HepG2 (cell line): ENCODE data around the gene CBLB. TPM values are rescaled to one million over a fixed set of nuclear protein-coding genes. Genes with fewer than 3 reads are reported as not detected.

Experiments
- ATAC-seq: fragments of 200-7000 bp; cut with Tn5 transposase; 3 replicates; pipeline ENCODE4 v1.9.1; 2020; ENCODE audit warnings: mild to moderate bottlenecking, moderate library complexity
- BruUV-seq: library from RNA; stranded (reverse); fragments of 400-500 nt; replicated peaks from 2 replicates; lab custom pipeline; 2021; lab: Mats Ljungman, UMichigan
- CTCF ChIA-PET: fragments of 300-600 bp; formaldehyde crosslinking; extraction: SDS; loops from one replicate; lab custom pipeline; 2021; ENCODE audit warnings: low total read pairs, inconsistent platforms, low intra/inter-chr PET ratio; lab: Yijun Ruan, JAX
- POLR2A ChIA-PET: fragments of 350-600 bp; sonication (Branson Sonifier 250); formaldehyde crosslinking; loops from one replicate; lab custom pipeline; 2020; ENCODE audit warnings: antibody characterized with exemption, inconsistent platforms; lab: Yijun Ruan, JAX
- DNase-seq: peaks from one replicate; pipeline ENCODE4 v3.0.0-alpha.2; 2015; ENCODE audit warnings: low spot score
- FAIRE-seq: peaks from 3 replicates; lab custom pipeline; 2011; peaks lifted over from hg19 to GRCh38; lab: Jason Lieb, UNC
- H2AFZ ChIP-seq: one replicate; pipeline ENCODE4 v1.6.1; 2011; ENCODE audit warnings: low read length, inconsistent platforms
- H3K27ac ChIP-seq: fragments of 300-600 bp; 3 replicates; pipeline ENCODE4 v1.8.0; 2011; ENCODE audit warnings: mixed run types, mild to moderate bottlenecking, mixed read lengths, low read length, inconsistent platforms; ENCODE audit not compliant: insufficient read depth; ENCODE audit errors: extremely low read length
- H3K27me3 ChIP-seq, 2 experiments: fragments of 200-600 bp in 1 of 2; 2 replicates in 1 of 2; 3 replicates in 1 of 2; pipeline versions ENCODE4 v1.6.0 to v1.8.0; 2011; ENCODE audit warnings: low read length in 2 of 2, mild to moderate bottlenecking in 2 of 2, moderate library complexity in 2 of 2, inconsistent platforms in 1 of 2; ENCODE audit not compliant: insufficient read depth in 2 of 2, control insufficient read depth in 1 of 2
- H3K36me3 ChIP-seq, 2 experiments: fragments of 200-600 bp in 1 of 2; replicated peaks in 1 of 2; 2 replicates in 1 of 2; 3 replicates in 1 of 2; pipeline versions ENCODE4 v1.5.1 to v1.8.0; 2011; ENCODE audit warnings: low read length in 2 of 2, inconsistent platforms in 1 of 2; ENCODE audit not compliant: insufficient read depth in 2 of 2, control insufficient read depth in 1 of 2
- H3K4me1 ChIP-seq: 2 replicates; pipeline ENCODE4 v1.5.1; 2012; ENCODE audit warnings: low read length, inconsistent platforms; ENCODE audit not compliant: insufficient read depth
- H3K4me2 ChIP-seq: 2 replicates; pipeline ENCODE4 v1.6.0; 2011; ENCODE audit warnings: low read depth, low read length, inconsistent platforms
- H3K4me3 ChIP-seq, 3 experiments: fragments of 200-600 bp in 1 of 3; sonication (generic), shearing (Covaris generic) in 1 of 3; replicated peaks in 1 of 3; 2 replicates each; pipeline ENCODE4 v1.5.1; 2011 to 2016; ENCODE audit warnings: low read length in 3 of 3, inconsistent platforms in 2 of 3, low read depth in 2 of 3, mild to moderate bottlenecking in 2 of 3, control low read depth in 1 of 3, mixed read lengths in 1 of 3; ENCODE audit not compliant: insufficient read depth in 1 of 3
- H3K79me2 ChIP-seq: one replicate; pipeline ENCODE4 v1.6.1; 2011; ENCODE audit warnings: low read length, inconsistent platforms; ENCODE audit not compliant: insufficient read depth
- H3K9ac ChIP-seq: 2 replicates; pipeline ENCODE4 v1.6.0; 2011; ENCODE audit warnings: mild to moderate bottlenecking, low read depth, low read length, inconsistent platforms; ENCODE audit not compliant: insufficient read depth
- H3K9me3 ChIP-seq: 2 replicates; pipeline ENCODE4 v1.5.1; 2012; ENCODE audit warnings: mild to moderate bottlenecking, low read length
- H4K20me1 ChIP-seq: 2 replicates; pipeline ENCODE4 v1.6.0; 2011; ENCODE audit warnings: inconsistent platforms, mild to moderate bottlenecking, low read length, moderate library complexity; ENCODE audit not compliant: insufficient read depth
- ATF7 ChIP-seq, 2 experiments: fragments of 450-650 bp in 1 of 2; sonication (generic) in 1 of 2; formaldehyde crosslinking in 1 of 2; IDR thresholded peaks; 2 replicates each; pipeline versions ENCODE4 v1.4.0 to v1.6.1; 2016 to 2020; ENCODE audit warnings: antibody characterized with exemption in 1 of 2, mild to moderate bottlenecking in 1 of 2, missing genetic modification reagents in 1 of 2
- IRF2 ChIP-seq: IDR thresholded peaks from 2 replicates; pipeline ENCODE4 v1.6.1; 2018; ENCODE audit warnings: missing genetic modification reagents, missing compliant biosample characterization
- NAIF1 ChIP-seq: sonication (generic); formaldehyde crosslinking; IDR thresholded peaks from 2 replicates; pipeline ENCODE4 v1.5.0; 2020; ENCODE audit warnings: mild to moderate bottlenecking, missing genetic modification reagents, borderline replicate concordance
- NFE2L1 ChIP-seq: sonication (generic); formaldehyde crosslinking; IDR thresholded peaks from 2 replicates; pipeline ENCODE4 v1.4.0; 2020; ENCODE audit warnings: missing genetic modification reagents, mild to moderate bottlenecking, borderline replicate concordance
- RBM39 ChIP-seq: fragments of 200-400 bp; formaldehyde crosslinking; IDR thresholded peaks from one replicate; pipeline ENCODE4 v1.6.1; 2018; ENCODE audit warnings: antibody characterized with exemption, mild to moderate bottlenecking, low read depth, low read length; ENCODE audit not compliant: poor library complexity, severe bottlenecking
- ZBTB34 ChIP-seq: sonication (generic); formaldehyde crosslinking; IDR thresholded peaks from 2 replicates; pipeline ENCODE4 v1.8.0; 2022; ENCODE audit warnings: mild to moderate bottlenecking, missing genetic modification reagents
- ZKSCAN1 ChIP-seq: fragments of 150-350 bp; IDR thresholded peaks from 2 replicates; pipeline ENCODE4 v1.6.1; 2014; ENCODE audit warnings: low read length
- ZNF737 ChIP-seq: sonication (generic); formaldehyde crosslinking; IDR thresholded peaks from 2 replicates; pipeline ENCODE4 v1.5.0; 2020; ENCODE audit warnings: missing genetic modification reagents, mild to moderate bottlenecking, borderline replicate concordance
- WGBS: methylation state at CpG from one replicate; pipeline ENCODE4 v1.1.6; 2017; ENCODE audit warnings: low lambda C conversion rate; 5-methylcytosine and 5-hydroxymethylcytosine counted together
- in situ Hi-C: cut with HindIII; loops from 2 replicates; pipeline ENCODE4 v1.10.0; 2017; ENCODE audit warnings: low pct_unique_long_range_greater_than_20kb; ENCODE audit not compliant: extremely low pct_ligation_motif_present
- intact Hi-C: fragments of 100-400 bp; cut with micrococcal nuclease; formaldehyde crosslinking; loops from one replicate; pipeline ENCODE4 v1.10.0; 2022; ENCODE audit not compliant: unreplicated experiment
- polyA plus RNA-seq, 8 experiments: library from polyadenylated mRNA; depleted of rRNA in 3 of 8; stranded (reverse) in 7 of 8; unstranded in 1 of 8; fragments of >200 nt; fragmentation: Illumina TruSeq in 4 of 8; extraction: Trizol in 4 of 8; gene quantifications; 2 replicates each; pipeline versions ENCODE4 v1.2.1 to v1.2.3, GENCODE V29; 2011 to 2016; ENCODE audit warnings: low read depth in 4 of 8, missing spikeins in 1 of 8, mixed read lengths in 1 of 8; ENCODE audit not compliant: insufficient read depth in 1 of 8
- total RNA-seq, 5 experiments: library from RNA; depleted of rRNA; stranded (reverse); fragments of >200 nt; fragmentation: Illumina TruSeq; extraction: Trizol; gene quantifications; 2 replicates each; pipeline ENCODE4 v1.2.3, GENCODE V29; 2016; ENCODE audit warnings: low read depth in 1 of 5
- TF ChIP-seq, protein P1 (sequence below), 2 experiments: IDR thresholded peaks; 2 replicates each; pipeline ENCODE4 v1.6.1; 2011 to 2012; ENCODE audit warnings: low read length in 2 of 2, borderline replicate concordance in 1 of 2, low read depth in 1 of 2, mild to moderate bottlenecking in 1 of 2, moderate library complexity in 1 of 2
- TF ChIP-seq, protein P2 (sequence below): sonication (generic); formaldehyde crosslinking; IDR thresholded peaks from 2 replicates; pipeline ENCODE4 v1.4.0; 2020; ENCODE audit warnings: mild to moderate bottlenecking, low read depth, missing genetic modification reagents

Gene CBLB
- total and polyA plus RNA-seq, 2 of the 13 experiments (the other 11 are each of a cell fraction or from before 2014, with no cell fraction given), result 9.8 to 16.4 TPM

DNA sequence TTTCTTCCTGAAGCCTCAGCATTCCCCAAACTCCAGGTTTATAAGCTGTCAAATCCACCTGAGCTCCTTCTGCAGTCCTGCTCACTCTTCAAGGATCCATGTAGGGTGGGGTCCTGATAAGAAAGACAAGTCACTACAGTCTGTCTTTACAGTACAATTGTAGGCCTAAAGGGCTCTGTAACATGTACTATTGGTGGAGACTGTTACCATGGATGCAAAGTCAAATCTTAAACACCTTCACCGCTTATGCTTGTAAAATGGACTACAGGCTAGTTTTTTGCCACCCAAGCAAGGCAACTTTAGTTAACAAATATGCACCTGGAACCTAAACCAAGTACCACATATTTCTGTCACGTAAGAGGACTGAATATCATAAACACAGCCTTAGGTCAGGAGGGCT, 44.7 kb downstream of the CBLB start:
- FAIRE-seq, result no peak
- intact Hi-C loops, result no loop called here

More for the DNA sequence above, 44.7 kb downstream of the CBLB start:
- ChIA-PET CTCF (no interaction called here), POLR2A (interaction anchor here (0.9 kb wide), 1 partner anchor 45 kb away, joined by 3 read pairs; no protein-coding TSS in a partner anchor)
- H3K9me3 ChIP-seq, result no peaks in the 10 kb centered on the region
- peaks cover 20% of the 10 kb centered on the region for H4K20me1 ChIP-seq
- peaks cover 35% of the 10 kb centered on the region for H3K4me1 ChIP-seq
- DNase-seq, result no peak
- no TSS peak for BruUV-seq
- no peak overlapping the region for H3K27ac ChIP-seq
- H3K9ac ChIP-seq, result no peak overlapping the region
- no peak overlapping the region for H2AFZ ChIP-seq
- no peak for ATAC-seq
- no peaks in the 10 kb centered on the region for H3K27me3 ChIP-seq
- no peaks in the 10 kb centered on the region for H3K36me3 ChIP-seq
- in situ Hi-C loops, result no loop called here
- H3K4me3 ChIP-seq, result no peak overlapping the region
- H3K79me2 ChIP-seq, result peaks cover 3% of the 10 kb centered on the region
- 80% methylated on average over 2 of the region's 2 CpGs for WGBS
- TF ChIP-seq, protein P1, sequence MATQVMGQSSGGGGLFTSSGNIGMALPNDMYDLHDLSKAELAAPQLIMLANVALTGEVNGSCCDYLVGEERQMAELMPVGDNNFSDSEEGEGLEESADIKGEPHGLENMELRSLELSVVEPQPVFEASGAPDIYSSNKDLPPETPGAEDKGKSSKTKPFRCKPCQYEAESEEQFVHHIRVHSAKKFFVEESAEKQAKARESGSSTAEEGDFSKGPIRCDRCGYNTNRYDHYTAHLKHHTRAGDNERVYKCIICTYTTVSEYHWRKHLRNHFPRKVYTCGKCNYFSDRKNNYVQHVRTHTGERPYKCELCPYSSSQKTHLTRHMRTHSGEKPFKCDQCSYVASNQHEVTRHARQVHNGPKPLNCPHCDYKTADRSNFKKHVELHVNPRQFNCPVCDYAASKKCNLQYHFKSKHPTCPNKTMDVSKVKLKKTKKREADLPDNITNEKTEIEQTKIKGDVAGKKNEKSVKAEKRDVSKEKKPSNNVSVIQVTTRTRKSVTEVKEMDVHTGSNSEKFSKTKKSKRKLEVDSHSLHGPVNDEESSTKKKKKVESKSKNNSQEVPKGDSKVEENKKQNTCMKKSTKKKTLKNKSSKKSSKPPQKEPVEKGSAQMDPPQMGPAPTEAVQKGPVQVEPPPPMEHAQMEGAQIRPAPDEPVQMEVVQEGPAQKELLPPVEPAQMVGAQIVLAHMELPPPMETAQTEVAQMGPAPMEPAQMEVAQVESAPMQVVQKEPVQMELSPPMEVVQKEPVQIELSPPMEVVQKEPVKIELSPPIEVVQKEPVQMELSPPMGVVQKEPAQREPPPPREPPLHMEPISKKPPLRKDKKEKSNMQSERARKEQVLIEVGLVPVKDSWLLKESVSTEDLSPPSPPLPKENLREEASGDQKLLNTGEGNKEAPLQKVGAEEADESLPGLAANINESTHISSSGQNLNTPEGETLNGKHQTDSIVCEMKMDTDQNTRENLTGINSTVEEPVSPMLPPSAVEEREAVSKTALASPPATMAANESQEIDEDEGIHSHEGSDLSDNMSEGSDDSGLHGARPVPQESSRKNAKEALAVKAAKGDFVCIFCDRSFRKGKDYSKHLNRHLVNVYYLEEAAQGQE (IDR thresholded peaks at IDR 0.05; ENCODE audit: borderline replicate concordance in 1 of 2, low read depth in 1 of 2, low read length in 2 of 2), result no peak
- no peak for TF ChIP-seq IRF2
- no peak for TF ChIP-seq ZBTB34 (CRISPR knock-in tag)
- no peak for TF ChIP-seq ZKSCAN1
- no peak for TF ChIP-seq NFE2L1
- TF ChIP-seq NAIF1 (CRISPR knock-in tag), result no peak
- TF ChIP-seq ATF7 (IDR thresholded peaks at IDR 0.05), result no peak
- no peak for TF ChIP-seq ATF7 (CRISPR knock-in tag; IDR thresholded peaks at IDR 0.05)
- TF ChIP-seq, protein P2, sequence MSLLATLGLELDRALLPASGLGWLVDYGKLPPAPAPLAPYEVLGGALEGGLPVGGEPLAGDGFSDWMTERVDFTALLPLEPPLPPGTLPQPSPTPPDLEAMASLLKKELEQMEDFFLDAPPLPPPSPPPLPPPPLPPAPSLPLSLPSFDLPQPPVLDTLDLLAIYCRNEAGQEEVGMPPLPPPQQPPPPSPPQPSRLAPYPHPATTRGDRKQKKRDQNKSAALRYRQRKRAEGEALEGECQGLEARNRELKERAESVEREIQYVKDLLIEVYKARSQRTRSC, result no peak
- TF ChIP-seq ZNF737 (CRISPR knock-in tag), result no peak
- no peak for TF ChIP-seq RBM39
- TF ChIP-seq, all 625 proteins: peak for 0
- H3K4me2 ChIP-seq, result no peak overlapping the region
